K562 (cell line): Measurements from ENCODE around the gene ANO6. TPM values are rescaled to one million over a fixed set of nuclear protein-coding genes. Genes with fewer than 3 reads are reported as not detected.

Experiments used
- ATAC-seq: fragments of 200-7000 bp; cut with Tn5 transposase; 3 replicates; pipeline ENCODE4 v1.9.1; 2020; ENCODE audit warnings: moderate library complexity
- BruUV-seq: library from RNA; stranded (reverse); fragments of 400-500 nt; replicated peaks from 2 replicates; lab custom pipeline; 2021; lab: Mats Ljungman, UMichigan
- CTCF ChIA-PET: fragments of 300-600 bp; formaldehyde crosslinking; extraction: SDS; loops from one replicate; lab custom pipeline; 2021; ENCODE audit warnings: low intra/inter-chr PET ratio; lab: Yijun Ruan, JAX
- POLR2A ChIA-PET: fragments of 300-600, 350-650 bp; sonication (Branson Sonifier 250); formaldehyde crosslinking; extraction: SDS; loops from one replicate; lab custom pipeline; 2021; ENCODE audit warnings: antibody characterized with exemption, inconsistent platforms; lab: Yijun Ruan, JAX
- DNase-seq, 4 experiments: peaks; one replicate each; pipeline versions ENCODE4 v3.0.0 to v3.0.0-alpha.2; 2011 to 2018; ENCODE audit warnings: low spot score in 3 of 4, mixed read lengths in 3 of 4; ENCODE audit errors: extremely low read depth in 1 of 4
- FAIRE-seq: peaks from 2 replicates; lab custom pipeline; 2011; peaks lifted over from hg19 to GRCh38; lab: Jason Lieb, UNC
- H2AFZ ChIP-seq: 2 replicates; pipeline ENCODE4 v1.6.0; 2011; ENCODE audit warnings: low read depth, low read length, control low read depth, inconsistent platforms
- H3K27ac ChIP-seq: fragments of 200-600 bp; 3 replicates; pipeline ENCODE4 v1.8.0; 2011; ENCODE audit warnings: low read depth, mild to moderate bottlenecking, control low read depth, inconsistent platforms, low read length, moderate library complexity, mixed read lengths; ENCODE audit errors: extremely low read depth
- H3K27me3 ChIP-seq, 2 experiments: fragments of 300-600 bp in 1 of 2; 2 replicates in 1 of 2; 3 replicates in 1 of 2; pipeline versions ENCODE4 v1.6.0 to v1.8.0; 2011; ENCODE audit warnings: inconsistent platforms in 2 of 2, low read length in 2 of 2, mild to moderate bottlenecking in 1 of 2, mixed read lengths in 1 of 2, moderate library complexity in 1 of 2; ENCODE audit not compliant: control insufficient read depth in 2 of 2, insufficient read depth in 2 of 2
- H3K36me3 ChIP-seq: fragments of 300-600 bp; 3 replicates; pipeline ENCODE4 v1.8.0; 2011; ENCODE audit warnings: mild to moderate bottlenecking, low read length, inconsistent platforms; ENCODE audit not compliant: control insufficient read depth, insufficient read depth
- H3K4me1 ChIP-seq, 2 experiments: fragments of 200-600 bp in 1 of 2; replicated peaks in 1 of 2; 2 replicates in 1 of 2; 3 replicates in 1 of 2; pipeline versions ENCODE4 v1.5.1 to v1.8.0; 2011; ENCODE audit warnings: inconsistent platforms in 2 of 2, low read length in 2 of 2, mild to moderate bottlenecking in 1 of 2, mixed read lengths in 1 of 2, moderate library complexity in 1 of 2; ENCODE audit not compliant: control insufficient read depth in 2 of 2, insufficient read depth in 2 of 2
- H3K4me2 ChIP-seq: 2 replicates; pipeline ENCODE4 v1.6.1; 2011; ENCODE audit warnings: low read length, control low read depth, inconsistent platforms, mixed read lengths; ENCODE audit not compliant: insufficient read depth
- H3K4me3 ChIP-seq: fragments of 200-600 bp; sonication (generic), shearing (Covaris generic); 2 replicates; pipeline ENCODE4 v1.5.1; 2016; ENCODE audit warnings: control low read depth, inconsistent platforms
- H3K79me2 ChIP-seq: fragments of 200-600 bp; 3 replicates; pipeline ENCODE4 v1.8.0; 2011; ENCODE audit warnings: low read length, inconsistent platforms; ENCODE audit not compliant: control insufficient read depth, insufficient read depth
- H3K9ac ChIP-seq, 2 experiments: 2 replicates each; pipeline versions ENCODE4 v1.6.0 to v1.6.1; 2011; ENCODE audit warnings: low read depth in 2 of 2, low read length in 2 of 2, control low read depth in 1 of 2, inconsistent platforms in 1 of 2, mild to moderate bottlenecking in 1 of 2, mixed read lengths in 1 of 2; ENCODE audit not compliant: insufficient read depth in 1 of 2
- H3K9me1 ChIP-seq: one replicate; pipeline ENCODE4 v1.6.0; 2011; ENCODE audit warnings: inconsistent platforms, mild to moderate bottlenecking, low read length, moderate library complexity; ENCODE audit not compliant: control insufficient read depth, insufficient read depth
- H3K9me3 ChIP-seq: replicated peaks from 2 replicates; pipeline ENCODE4 v1.5.1; 2011; ENCODE audit warnings: low read depth, low read length, inconsistent platforms; ENCODE audit not compliant: control insufficient read depth, insufficient read depth
- H4K20me1 ChIP-seq: replicated peaks from 2 replicates; pipeline ENCODE4 v1.6.1; 2011; ENCODE audit warnings: low read length, inconsistent platforms, mixed read lengths; ENCODE audit not compliant: control insufficient read depth, insufficient read depth
- GMEB1 ChIP-seq: fragments of 250-450 bp; sonication (Bioruptor Pico); IDR thresholded peaks from 2 replicates; pipeline ENCODE4 v1.4.0; 2020; ENCODE audit warnings: mild to moderate bottlenecking
- TAF15 ChIP-seq: fragments of 200-400 bp; formaldehyde crosslinking; IDR thresholded peaks from 2 replicates; pipeline ENCODE4 v1.6.1; 2017; ENCODE audit warnings: mild to moderate bottlenecking, low read depth, low read length, moderate library complexity
- THAP7 ChIP-seq: fragments of 250-450 bp; sonication (Bioruptor Pico); IDR thresholded peaks from 2 replicates; pipeline ENCODE4 v1.5.0; 2021
- WGBS: fragments of 100-300 bp; shearing (Covaris generic); methylation state at CpG from one replicate; pipeline ENCODE4 v1.1.6; 2016; ENCODE audit warnings: low coverage, mixed read lengths; ENCODE audit not compliant: insufficient coverage; ENCODE audit errors: missing lambda C conversion rate; 5-methylcytosine and 5-hydroxymethylcytosine counted together
- in situ Hi-C: fragments of 300-500 bp; cut with MboI; formaldehyde crosslinking; loops from 4 replicates; pipeline ENCODE4 v1.15.0; 2018; ENCODE audit warnings: inconsistent platforms, mixed read lengths
- intact Hi-C: fragments of 100-400 bp; cut with micrococcal nuclease; formaldehyde crosslinking; loops from 2 replicates; pipeline ENCODE4 v1.14.2; 2022
- polyA plus RNA-seq, 8 experiments: library from polyadenylated mRNA; depleted of rRNA in 4 of 8; stranded (reverse) in 5 of 8; unstranded in 3 of 8; fragments of >200 nt; fragmentation: Nextera tagmentation in 2 of 8; fragmentation: Illumina TruSeq in 1 of 8; extraction: Ambion mirVana in 2 of 8; extraction: Trizol in 1 of 8; gene quantifications; 2 replicates each; pipeline versions ENCODE4 v1.2.1 to v1.2.3, GENCODE V29; 2011 to 2014; ENCODE audit warnings: inconsistent platforms in 1 of 8, missing spikeins in 1 of 8
- total RNA-seq, 7 experiments: library from RNA; depleted of rRNA in 6 of 7; stranded (reverse); fragments of >200 nt in 6 of 7; fragmentation: Illumina TruSeq in 2 of 7; extraction: Trizol in 2 of 7; gene quantifications; 2 replicates each; pipeline versions ENCODE4 v1.2.1 to v1.2.3, GENCODE V29; 2011 to 2021; ENCODE audit warnings: low replicate concordance in 1 of 7

The ANO6 gene
- total and polyA plus RNA-seq, 9 of the 15 experiments (the other 6 are each of a cell fraction or from before 2014, with no cell fraction given), result 3.5 to 24.7 (median 20.3) TPM

DNA sequence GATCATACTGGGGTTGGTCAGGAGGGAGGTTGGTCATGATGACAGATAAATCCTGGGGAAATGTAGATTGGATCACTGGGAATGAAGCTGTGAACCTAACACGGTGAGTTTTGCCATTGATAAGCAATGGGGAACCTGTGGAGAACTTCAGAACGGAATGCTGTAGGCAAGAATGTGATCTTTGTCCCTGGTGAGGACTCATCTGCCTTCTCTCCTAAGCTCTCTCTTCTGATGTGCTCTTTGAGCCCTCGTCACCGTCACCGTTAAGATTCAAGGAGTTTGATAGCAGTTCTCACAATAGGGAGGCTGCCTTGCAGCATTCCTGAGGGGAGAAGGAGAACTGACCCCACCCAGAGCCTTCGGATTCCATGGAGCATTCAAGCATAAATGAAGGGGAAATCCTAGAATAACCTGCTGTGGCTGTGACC lies 217.6 kb downstream of the ANO6 start:
- H2AFZ ChIP-seq, result no peak overlapping the region
- TF ChIP-seq GMEB1 (CRISPR knock-in tag) (no peak), TAF15 (no peak), THAP7 (no peak)
- TF ChIP-seq, all 486 proteins: peak for 0
- Histone ChIP-seq H3K4me3 (no peak overlapping the region), H3K4me1 (no peaks in the 10 kb centered on the region), H3K36me3 (peaks cover 4% of the 10 kb centered on the region; the same call in 2 of the 3 replicates), H3K27me3 (no peaks in the 10 kb centered on the region), H3K79me2 (no peaks in the 10 kb centered on the region), H3K4me2 (no peak overlapping the region), H3K9ac (no peak overlapping the region), H4K20me1 (no peaks in the 10 kb centered on the region), H3K9me3 (no peaks in the 10 kb centered on the region), H3K9me1 (no peaks in the 10 kb centered on the region), H3K27ac (no peak overlapping the region)
- DNase-seq (no peak), FAIRE-seq (no peak), ATAC-seq (no peak)
- ChIA-PET CTCF (no interaction called here), POLR2A (no interaction called here)
- BruUV-seq, result no TSS peak
- 46% methylated on average over 6 of the region's 6 CpGs for WGBS
- in situ Hi-C loops (no loop called here), intact Hi-C loops (loop anchor here (10.0 kb wide), 2 partner anchors 159 to 259 kb away; no protein-coding TSS in a partner anchor)
